Globus pallidus (tissue), 1 donor: ENCODE measurements around the gene TREX2.
"Not testable (repeated sequence)": the region's sequence is repeated elsewhere in the genome, so short reads cannot be mapped to it uniquely, and the experiment has no call there.

Experiments
- DNase-seq: peaks from one replicate; pipeline ENCODE4 v3.0.0-alpha.2; 2015; ENCODE audit warnings: low spot score

The TREX2 gene

GRCh38 chrX:153408221-153408721, 37.6 kb downstream of the TREX2 start:
- no peak for DNase-seq

DNA sequence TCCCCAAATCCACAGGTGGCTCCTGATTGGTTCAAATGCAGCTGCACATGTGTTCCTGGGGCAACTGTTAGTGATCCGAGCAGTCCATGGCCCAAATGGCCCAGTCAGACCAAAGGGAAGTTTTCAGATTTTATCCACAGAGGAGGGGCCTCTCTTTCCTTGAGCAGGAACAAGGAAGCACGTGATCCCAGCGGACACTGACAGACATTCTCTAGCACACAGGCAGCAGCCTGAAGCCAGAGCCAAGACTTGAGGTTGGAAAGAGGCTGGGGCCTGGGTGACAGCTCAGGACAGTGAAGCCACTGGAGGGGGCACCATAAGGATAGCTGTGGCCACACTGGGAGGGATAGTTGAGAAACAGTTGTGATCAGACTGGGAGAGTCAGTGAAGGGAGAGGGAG, 38.1 kb downstream of the TREX2 start:
- DNase-seq: no peak

DNA sequence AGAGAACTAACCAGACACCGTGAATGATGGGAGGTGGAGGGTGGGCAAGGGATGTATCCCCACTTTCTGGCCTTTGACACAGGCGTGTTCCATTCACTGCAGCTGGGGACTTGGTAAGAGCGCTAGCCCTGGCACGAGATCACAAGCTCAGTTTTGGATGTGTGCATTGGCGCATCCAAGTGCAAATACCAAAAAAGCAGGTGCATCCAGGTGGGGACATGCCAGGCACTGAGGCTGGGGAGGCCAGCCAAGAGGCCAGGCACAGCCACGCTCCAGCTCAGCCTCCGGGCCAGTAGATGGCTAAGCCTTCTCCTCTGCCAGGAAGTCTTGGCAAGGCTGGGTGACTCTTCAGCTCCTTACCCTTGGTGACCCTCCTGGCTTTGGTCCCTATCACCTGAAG, 39.0 kb downstream of the TREX2 start:
- no peak for DNase-seq

DNA sequence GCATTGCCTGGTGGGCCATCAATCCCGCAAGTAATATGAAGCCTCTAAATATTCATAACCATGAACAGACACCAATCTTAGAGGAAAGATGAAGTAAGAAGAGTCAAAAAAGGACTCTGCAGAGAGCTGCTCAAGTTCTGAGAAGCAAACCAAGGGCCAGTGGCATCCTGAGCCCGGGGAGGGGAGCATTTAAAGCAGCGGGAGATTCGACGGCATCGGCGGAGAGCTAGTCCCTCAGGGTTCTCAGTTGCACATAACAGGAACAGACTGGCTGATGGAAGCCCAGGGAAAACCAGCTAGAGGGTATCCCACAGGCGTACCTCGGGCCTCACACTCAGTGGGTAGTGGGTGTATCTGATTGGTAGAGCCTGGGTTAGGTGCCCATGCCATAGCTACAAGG, 39.8 kb downstream of the TREX2 start:
- DNase-seq: no peak

DNA sequence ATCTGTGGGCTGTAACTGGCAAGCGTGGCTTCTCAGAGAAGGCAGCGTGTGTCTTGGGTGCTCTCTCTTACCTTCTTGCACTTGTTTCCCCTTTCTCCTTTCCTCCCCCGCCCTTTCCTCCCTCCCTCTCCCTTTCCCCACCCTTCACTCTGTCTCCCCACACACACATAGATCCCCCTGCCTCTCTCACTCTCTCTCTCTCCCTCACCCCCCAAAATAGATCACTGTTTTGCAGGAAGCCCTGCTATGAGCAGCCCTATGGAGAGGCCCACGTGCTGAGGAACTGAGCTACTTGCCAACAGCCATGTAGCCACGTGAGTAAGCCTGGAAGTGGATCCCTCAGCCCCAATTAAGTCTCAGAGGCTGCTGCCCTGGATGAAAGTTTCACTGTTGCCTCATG, 40.4 kb downstream of the TREX2 start:
- DNase-seq: no peak

DNA sequence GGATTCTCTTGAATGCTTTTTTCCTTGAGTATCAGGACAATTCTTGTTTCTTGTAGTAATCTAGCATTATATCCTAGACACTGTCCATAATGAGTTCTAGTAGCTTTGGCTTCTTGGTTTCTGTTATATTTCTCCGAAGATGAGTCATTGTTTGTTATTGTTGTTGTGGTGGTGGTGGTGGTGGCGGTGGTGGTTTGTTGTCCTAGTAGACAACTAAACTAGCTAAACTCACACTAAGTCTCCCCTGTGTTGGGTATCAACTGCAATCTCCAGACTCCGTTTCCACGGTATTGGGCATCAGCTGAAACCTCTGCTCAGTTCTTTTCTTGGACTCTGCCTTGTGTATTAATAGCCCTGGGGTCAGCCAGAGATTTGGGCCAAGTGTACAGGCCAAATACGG, 41.5 kb downstream of the TREX2 start:
- not testable (repeated sequence) for DNase-seq

DNA sequence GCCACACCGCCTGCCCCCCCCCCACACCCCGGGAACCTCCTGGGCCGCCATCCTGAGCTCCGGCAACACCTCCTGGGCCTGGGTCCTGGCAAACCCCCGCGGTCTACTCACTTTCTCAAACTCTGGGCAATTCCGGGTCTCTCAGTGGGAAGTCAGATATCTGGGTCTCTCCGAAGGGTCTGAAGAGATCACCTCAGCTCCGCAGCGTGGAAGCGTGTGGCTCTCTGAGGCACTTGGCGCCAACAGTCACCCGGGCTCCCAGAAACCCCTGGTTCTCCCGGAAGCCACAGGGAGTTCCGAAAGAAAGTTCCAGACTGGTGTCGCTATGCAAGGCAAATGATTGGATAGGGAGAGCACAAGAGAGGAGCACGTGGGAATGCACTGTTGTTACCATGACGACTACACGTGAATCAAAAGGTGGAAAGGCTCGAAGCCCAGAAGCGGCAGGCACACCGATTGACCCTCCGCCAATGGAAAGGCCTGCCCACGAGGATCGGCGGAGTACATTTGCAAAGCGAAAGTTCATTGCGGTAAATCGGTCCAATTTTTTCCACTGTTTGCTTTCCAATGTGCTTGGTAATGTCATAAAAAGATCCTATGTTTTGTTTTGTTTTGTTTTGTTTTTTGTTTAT, 44.6 kb downstream of the TREX2 start, which contains the start of gene PNMA6E:
PNMA6E (minus strand) TSS at position 218 of the 632 bp plus-strand sequence. CDS start 2,501 bp downstream, outside the sequence.
- no peak for DNase-seq

DNA sequence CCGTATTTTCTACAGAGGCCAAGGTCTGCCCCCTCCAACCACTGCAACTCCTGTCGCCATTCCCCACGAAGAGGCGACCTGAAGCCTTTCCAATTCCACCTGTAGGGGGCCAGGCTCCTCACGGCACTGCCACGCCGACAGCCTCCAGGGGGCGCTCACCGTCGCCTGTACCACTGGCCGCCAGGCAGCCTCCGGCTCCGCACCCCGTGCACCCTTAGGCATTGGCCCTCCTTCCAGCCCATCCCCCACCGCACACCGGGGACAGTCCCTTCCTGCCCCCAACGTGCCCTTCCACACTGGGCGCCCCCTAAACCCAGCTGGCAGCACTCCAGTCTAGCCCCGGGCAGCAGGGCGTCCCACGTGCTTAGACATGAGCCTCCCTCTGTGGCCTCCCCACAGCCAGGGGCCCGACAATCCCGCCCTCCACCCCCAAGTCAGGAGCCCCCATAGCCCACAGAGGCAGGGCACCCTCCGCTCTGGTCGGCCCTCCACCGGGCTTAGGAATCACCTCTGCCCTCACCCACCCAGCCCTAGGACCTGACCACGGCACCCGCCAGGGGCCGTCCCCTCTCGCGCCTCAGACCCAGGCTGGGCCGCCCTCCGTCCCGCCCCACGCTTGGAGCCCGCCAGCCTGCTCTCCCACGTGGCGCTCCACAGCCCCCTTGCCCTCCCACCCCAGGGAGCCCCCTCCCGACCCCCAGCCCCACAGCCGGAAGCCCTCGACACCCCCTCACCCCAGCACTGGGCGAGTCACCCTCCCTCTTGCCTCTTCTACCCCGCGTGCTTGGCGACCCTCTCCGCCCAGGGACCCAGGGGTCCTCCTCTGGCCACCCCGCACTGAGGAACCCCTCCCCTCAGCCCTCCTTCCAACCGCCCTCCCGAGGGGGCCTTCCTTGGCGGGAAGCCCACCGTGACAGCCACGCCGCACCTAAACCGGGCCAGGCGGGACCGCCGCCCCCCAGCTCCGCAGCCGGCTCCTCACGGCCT, 45.4 kb downstream of the TREX2 start:
- DNase-seq: no peak

DNA sequence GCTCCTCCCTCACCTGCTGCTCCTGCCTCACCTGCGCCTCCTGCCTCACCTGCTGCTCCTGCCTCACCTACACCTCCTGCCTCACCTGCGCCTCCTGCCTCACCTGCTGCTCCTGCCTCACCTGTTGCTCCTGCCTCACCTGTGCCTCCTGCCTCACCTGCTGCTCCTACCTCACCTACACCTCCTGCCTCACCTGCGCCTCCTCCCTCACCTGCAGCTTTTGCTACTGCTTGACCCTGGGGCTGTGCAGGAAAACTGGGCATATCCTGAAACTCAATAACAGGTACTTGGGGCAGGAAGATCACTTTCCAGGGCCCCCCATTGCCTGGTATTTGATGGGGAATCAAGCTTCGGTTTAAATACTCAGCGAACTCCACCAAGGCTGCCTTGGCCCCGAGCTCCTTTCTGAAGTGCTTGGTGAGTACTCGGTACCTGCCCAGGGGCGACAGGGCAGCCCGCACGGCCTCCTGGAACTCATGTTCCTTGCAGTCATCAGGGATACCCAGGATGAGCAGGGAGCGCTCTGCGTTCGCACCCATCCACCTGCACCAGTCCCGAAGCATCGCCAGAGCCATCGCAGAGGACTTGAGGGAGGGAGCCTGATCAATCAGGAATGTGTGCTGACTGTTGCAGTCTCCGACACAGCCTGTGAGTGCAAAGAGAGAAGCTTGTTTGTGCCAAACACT, 47.4 kb downstream of the TREX2 start:
- DNase-seq: no peak

DNA sequence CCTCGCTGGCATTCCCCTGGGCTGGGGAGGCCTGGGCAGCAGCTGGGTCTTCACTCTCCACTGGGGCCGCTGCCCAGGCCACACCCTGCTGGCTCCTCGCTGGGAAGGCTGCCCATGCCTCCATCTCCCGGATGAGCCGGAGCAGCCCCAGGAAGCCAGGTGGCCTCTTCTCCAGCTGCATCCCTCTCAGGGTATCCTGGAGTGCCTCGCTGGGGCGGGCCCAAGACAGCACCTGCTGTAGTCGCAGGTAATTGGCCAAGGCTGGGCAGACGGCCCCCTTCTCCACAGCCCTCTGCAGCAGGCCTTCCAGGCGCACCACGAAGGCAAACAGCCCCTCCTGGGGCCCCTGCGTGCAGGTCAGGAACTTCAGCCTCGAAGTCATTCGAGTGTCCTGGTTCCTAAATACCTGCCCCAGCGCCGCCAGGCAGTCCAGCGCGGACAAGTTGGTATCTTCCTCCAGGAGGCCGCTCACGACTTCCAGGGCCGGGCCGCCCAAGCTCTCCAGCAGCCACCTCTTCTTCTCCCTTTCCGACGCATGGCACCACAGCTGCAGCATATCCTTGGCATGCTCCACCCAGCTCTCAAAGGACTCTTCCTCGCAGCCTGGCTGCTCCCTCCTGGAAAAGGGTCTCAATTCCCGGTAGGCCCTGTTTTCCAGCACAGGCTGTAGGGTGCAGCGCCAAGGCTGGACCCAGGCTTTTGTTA, 48.4 kb downstream of the TREX2 start:
- DNase-seq: no peak

DNA sequence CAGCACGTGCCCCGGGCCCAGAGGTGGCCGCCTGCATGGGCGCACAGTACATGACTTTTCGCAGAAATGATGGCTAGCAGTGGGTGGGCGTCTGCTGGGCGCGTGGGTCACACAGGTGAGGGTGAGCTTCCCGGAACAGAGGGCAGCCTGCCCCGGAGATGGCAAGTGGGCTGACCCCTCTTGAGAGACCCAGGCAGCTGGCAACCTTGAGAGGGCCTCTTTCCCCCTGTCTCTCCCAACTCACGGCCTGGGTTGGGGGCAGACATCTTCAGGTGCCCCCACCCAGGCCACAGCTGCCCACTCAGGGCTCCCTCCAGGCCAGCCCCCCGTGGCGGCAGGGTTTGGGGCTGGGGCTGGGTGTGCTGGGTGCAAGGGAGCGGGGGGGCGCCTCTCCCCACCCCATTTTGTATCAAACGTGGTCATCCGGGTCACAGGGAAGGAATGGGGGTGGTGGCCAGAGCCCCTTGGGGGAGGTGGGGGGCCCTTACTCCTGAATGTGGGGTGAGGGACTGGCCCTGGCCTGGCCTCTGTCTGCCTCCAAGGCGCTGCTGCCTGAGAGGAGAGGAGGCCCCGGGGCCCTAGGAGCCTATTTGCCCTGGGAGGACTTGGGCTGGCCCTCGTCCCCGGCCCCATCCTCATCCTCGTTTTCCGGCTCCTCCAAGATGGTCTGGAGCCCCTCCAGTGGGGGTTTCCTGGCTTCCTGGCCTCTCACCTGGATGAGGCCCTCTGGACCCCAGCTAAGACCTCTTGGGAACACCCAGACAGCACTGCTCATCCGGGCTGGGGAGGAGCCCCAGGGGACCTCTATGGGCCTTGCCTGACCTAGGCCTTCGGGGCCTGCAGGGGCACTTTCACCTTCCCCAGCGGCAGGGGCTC, 49.3 kb downstream of the TREX2 start:
- no peak for DNase-seq

GRCh38 chrX:153395613-153396319, 50.1 kb downstream of the TREX2 start:
- no peak for DNase-seq

DNA sequence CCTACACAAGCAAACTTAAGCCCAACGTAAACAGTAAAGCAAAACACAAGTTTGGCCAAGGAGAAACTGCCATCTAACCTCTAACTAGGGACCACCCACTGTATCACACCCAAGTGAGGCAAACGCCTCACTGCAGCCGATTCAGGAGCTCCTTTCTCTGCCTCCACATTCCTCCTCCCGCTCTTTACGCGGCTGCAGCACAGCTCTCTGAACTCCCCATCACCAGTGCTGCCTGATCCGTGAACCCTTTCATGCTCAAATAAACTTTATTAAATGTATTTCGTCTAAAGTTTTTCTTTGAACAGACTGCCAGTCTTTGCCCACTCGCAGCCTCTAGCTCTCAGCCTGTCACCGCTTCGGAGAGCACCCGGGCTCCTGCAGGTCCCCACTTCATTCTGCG, 51.2 kb downstream of the TREX2 start:
- no peak for DNase-seq
